NCI-H2196 (cell line): ENCODE results near the gene MMEL1.
"Not testable (repeated sequence)": the region's sequence is repeated elsewhere in the genome, so short reads cannot be mapped to it uniquely, and the experiment has no call there.

Source experiments
- DNase-seq: peaks from one replicate; lab custom pipeline; 2025; ENCODE audit not compliant: unreplicated experiment; lab: John Stamatoyannopoulos, UW

Gene MMEL1

GRCh38 chr1:2578758-2579118 lies 54.1 kb downstream of the MMEL1 start:
- no peak for DNase-seq

- not testable (repeated sequence) for DNase-seq
These were observed 55.2 kb downstream of the MMEL1 start for GRCh38 chr1:2577565-2578075.

- DNase-seq, result no peak
These were observed 56.8 kb downstream of the MMEL1 start for GRCh38 chr1:2575801-2576663.

- no peak for DNase-seq
These were observed 58.5 kb downstream of the MMEL1 start for GRCh38 chr1:2574350-2574749.

GRCh38 chr1:2573250-2573920 lies 59.4 kb downstream of the MMEL1 start:
- no peak for DNase-seq

GRCh38 chr1:2571348-2571747 lies 61.5 kb downstream of the MMEL1 start:
- DNase-seq, result no peak

- no peak for DNase-seq
These were observed 62.5 kb downstream of the MMEL1 start for GRCh38 chr1:2570332-2570731.

GRCh38 chr1:2569703-2570102 lies 63.1 kb downstream of the MMEL1 start:
- DNase-seq, result not testable (repeated sequence)

GRCh38 chr1:2569060-2569459 lies 63.8 kb downstream of the MMEL1 start:
- no peak for DNase-seq

GRCh38 chr1:2568187-2568816 lies 64.5 kb downstream of the MMEL1 start:
- not testable (repeated sequence) for DNase-seq

- DNase-seq, result no peak
These were observed 65.6 kb downstream of the MMEL1 start for GRCh38 chr1:2567083-2567679.

GRCh38 chr1:2566101-2567045 lies 66.4 kb downstream of the MMEL1 start:
- DNase-seq, result no peak

- no peak for DNase-seq
These were observed 67.9 kb downstream of the MMEL1 start for GRCh38 chr1:2564815-2565374.

- no peak for DNase-seq
These were observed 68.6 kb downstream of the MMEL1 start for GRCh38 chr1:2564006-2564814.

GRCh38 chr1:2563205-2563604 lies 69.6 kb downstream of the MMEL1 start:
- no peak for DNase-seq

GRCh38 chr1:2561898-2562895 lies 70.6 kb downstream of the MMEL1 start:
- DNase-seq, result no peak

- DNase-seq, result no peak
These were observed 71.4 kb downstream of the MMEL1 start for GRCh38 chr1:2561446-2561845.
